Measurements from ENCODE around the gene RAP1B.

Gene RAP1B

DNA sequence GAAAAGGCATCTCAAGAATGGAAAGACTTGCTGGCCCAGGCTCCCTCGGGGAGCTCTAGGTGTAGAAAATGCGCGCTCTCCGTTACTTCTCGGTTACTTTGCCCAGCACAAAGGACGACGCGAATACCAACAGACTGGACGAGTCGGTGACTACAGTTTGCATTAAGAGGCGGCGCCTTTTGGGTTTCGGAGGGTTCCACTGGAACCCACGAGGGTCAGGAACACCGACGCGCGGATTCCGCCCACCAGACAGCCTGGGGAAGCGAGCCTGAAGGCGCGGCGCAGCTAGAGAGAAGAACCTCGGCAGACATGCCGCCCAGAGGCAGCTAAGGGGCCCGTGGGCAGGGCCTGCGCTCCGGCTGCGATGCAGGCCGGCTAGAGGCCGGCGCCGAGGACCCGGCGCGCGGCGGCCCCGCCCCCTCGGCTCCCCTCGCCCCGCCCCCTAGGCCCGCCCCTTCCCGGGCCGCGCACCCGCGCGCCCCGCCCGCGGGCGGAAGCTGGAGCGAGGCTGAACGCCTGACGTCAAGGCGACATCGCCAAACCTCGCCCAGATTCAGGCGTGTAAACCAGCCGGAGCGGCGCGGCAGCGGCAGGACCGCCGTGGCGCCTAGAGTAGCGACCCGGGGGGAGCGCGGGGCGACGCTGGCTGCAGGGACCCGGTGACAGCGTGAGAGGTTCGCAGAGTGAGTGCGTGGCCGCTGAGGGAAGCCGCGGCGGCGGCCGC lies at the start of gene RAP1B:
Gene RAP1B (plus strand): TSS at position 530 of the 724 bp plus-strand sequence. CDS start 37,826 bp downstream, outside the sequence.
- in situ Hi-C loops (cut with MboI; ENCODE audit: low sequenced_read_pairs) = no loop called here

DNA sequence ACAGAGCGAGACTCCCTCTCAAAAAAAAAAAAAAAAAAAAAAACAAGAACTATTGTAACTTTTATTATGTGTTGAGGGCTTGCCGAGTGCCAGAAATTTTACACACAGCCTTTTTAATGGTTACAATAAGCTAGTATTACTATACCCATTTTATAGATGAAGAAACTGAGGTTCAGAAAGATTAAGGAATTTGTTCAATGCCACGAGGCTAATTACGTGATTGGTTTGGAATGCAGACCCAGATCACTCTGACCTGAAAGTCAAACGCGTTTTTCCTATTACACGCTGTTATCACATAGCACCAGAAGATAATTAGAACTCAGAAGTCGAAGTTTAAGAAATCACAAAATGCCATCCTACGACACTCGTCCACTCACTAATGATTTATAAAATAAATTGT lies 48.9 kb upstream of the RAP1B start:
- in situ Hi-C loops (cut with MboI; ENCODE audit: low sequenced_read_pairs) = no loop called here

- in situ Hi-C loops (cut with MboI; ENCODE audit: low sequenced_read_pairs) = no loop called here
These were observed 46.5 kb upstream of the RAP1B start for GRCh38 chr12:68564166-68564565.

GRCh38 chr12:68565391-68565903 lies 45.3 kb upstream of the RAP1B start:
- in situ Hi-C loops (cut with MboI; ENCODE audit: low sequenced_read_pairs) = no loop called here

- in situ Hi-C loops (cut with MboI; ENCODE audit: low sequenced_read_pairs) = no loop called here
These were observed 41.7 kb upstream of the RAP1B start for GRCh38 chr12:68568922-68569569.

DNA sequence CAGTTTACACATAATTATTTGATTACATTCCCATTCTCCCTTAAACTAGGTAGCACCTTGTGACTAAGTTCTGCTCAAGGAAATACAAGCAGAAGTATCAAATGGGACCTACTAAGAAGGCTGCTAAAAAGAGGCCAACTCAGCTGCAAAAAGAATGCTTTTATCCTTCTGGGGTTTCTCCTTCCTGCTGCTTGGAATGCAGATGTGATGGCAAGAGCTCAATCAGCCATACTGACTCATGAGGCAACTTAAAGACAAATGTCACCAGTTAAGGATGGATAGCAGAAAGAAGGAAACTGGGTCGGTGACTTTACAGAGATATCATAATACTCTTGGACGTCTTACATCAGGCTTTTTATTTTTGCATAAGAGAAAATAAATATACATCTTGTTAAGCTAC lies 38.0 kb upstream of the RAP1B start:
- in situ Hi-C loops (cut with MboI; ENCODE audit: low sequenced_read_pairs) = no loop called here

DNA sequence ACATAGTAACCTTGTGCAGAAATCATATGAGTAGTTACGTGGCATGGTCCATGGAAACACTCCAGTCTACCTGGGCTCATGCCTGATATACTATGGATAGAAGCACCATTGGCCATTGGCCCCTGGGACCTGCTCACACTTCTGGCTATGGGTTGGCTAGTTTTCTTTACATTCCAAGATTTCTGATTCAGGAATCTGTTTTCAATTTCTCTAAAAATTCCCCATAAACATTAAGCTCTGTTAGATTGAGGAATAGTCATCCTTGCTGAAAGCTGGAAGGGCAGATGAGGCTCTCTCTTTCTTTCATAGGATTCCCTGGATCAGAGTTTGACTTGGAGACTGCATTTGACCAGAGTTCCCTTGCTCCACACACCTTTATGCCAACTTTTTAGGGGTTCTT lies 37.3 kb upstream of the RAP1B start:
- in situ Hi-C loops (cut with MboI; ENCODE audit: low sequenced_read_pairs) = no loop called here

- in situ Hi-C loops (cut with MboI; ENCODE audit: low sequenced_read_pairs) = no loop called here
These were observed 32.8 kb upstream of the RAP1B start for GRCh38 chr12:68577949-68578348.

DNA sequence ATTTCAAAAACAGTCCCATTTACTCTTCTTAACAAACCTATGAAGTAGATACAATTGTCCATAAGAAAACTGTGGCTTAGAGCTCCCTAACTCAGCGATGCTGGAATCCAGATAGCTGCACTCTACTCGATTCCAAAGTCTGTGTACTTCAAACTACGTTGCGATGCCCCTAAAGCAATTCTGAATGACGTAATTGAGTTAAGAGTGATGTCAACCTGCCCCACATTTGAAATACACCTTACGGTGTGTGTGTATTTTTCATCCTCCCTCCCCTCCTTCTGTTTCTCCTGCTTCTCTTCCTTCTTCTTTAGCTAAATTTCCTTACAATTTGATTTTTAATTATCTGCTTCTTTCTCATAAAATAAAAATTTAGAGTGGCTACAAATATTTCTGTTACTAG lies 31.9 kb upstream of the RAP1B start:
- in situ Hi-C loops (cut with MboI; ENCODE audit: low sequenced_read_pairs) = no loop called here

DNA sequence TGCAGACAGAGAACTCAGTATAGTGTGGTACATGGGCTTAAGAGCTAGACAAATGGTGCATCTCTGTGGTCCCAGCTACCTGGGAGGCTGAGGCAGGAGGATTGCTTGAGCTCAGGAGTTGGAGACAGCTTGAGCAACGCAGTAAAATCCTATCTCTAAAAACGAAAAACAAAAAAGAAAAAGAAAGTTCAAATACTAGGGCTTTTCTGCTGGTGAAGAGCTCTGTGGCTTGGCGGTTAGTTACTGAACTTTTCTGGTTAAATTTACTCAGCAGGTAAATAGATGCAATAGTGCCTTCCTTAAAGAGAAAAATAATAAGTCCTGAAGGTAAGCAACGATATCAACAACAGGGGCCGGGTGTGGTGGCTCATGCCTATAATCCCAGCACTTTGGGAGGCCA lies 31.4 kb upstream of the RAP1B start:
- in situ Hi-C loops (cut with MboI; ENCODE audit: low sequenced_read_pairs) = no loop called here

- in situ Hi-C loops (cut with MboI; ENCODE audit: low sequenced_read_pairs) = no loop called here
These were observed 29.8 kb upstream of the RAP1B start for GRCh38 chr12:68580911-68581310.

DNA sequence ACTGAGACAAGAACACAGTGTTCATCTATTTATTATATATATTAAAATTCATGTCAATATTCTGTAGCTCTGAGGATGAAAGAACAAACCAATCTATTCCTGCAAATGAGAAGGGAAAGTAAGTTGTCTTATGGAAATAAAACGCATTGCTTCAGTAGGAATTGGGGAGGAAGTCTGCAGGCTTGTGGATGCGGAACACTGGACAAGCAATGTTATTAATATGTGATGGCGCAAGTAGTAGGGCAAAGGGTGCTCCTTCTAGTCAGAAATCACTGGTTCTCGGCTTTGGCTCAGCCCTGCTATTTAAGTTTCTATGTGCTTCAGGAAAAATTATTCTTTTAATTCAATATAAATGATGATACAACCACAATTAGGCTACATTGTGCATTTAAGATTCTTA lies 28.8 kb upstream of the RAP1B start:
- in situ Hi-C loops (cut with MboI; ENCODE audit: low sequenced_read_pairs) = no loop called here

- in situ Hi-C loops (cut with MboI; ENCODE audit: low sequenced_read_pairs) = no loop called here
These were observed 24.7 kb upstream of the RAP1B start for GRCh38 chr12:68585966-68586365.

GRCh38 chr12:68587448-68587873 lies 23.2 kb upstream of the RAP1B start:
- in situ Hi-C loops (cut with MboI; ENCODE audit: low sequenced_read_pairs) = no loop called here

DNA sequence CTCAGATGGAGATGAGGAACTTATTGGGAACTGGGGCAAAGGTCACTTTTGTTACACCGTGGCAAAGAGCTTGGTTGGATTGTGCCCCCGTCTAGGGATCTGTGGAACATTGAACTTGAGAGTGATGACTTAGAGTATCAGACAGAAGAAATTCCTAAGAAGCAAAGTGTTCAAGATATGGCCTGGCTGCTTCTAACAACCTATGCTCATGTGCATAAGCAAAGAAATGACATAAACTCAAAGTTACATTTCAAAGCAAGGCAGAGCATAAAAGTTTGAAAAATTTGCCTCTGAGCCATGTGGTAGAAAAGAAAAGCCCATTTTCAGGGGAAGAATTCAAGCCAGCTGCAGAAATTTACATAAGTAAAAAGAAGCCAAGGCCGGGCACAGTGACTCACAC lies 21.5 kb upstream of the RAP1B start:
- in situ Hi-C loops (cut with MboI; ENCODE audit: low sequenced_read_pairs) = no loop called here

GRCh38 chr12:68591734-68592418 lies 18.8 kb upstream of the RAP1B start:
- in situ Hi-C loops (cut with MboI; ENCODE audit: low sequenced_read_pairs) = no loop called here

DNA sequence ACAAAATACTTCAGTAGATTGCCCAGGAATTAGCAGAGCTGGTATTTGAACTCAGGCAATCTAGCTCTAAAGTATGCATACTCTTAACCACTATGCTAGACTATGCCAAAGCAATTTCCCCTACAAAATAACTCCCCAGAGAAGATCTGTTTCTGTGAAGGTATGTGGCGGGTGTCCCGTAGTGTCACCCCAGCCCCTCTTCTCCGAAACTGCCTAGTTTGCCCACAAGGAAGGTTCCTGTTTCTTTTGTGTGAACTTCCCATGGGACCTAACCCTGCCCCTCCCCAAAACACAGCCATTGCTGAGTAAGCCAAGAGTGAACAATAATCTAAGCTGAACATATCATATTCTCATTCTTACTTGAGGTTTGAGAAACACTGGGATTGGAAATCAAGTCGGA lies 15.5 kb upstream of the RAP1B start:
- in situ Hi-C loops (cut with MboI; ENCODE audit: low sequenced_read_pairs) = no loop called here

GRCh38 chr12:68601767-68602166 lies 8.9 kb upstream of the RAP1B start:
- in situ Hi-C loops (cut with MboI; ENCODE audit: low sequenced_read_pairs) = loop anchor here (10.0 kb wide), 1 partner anchor 247 kb away; no protein-coding TSS in a partner anchor

DNA sequence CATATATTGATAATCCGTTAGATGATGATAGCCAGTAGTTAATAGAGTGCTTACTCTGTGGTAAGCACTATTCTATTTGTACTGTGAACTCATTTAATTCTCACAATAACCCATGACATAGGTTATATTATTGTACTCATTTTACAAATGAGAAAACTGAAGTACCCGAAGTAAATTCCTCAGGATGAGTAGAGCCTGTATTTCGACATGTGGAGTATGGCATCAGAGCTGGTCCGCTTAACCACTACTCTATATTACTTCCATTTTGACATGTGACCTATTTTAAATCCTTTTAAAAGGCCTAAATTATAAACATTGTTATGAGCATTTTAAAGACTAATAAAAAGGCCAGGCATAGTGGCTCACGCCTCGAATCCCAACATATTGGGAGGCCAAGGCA lies 8.0 kb upstream of the RAP1B start:
- in situ Hi-C loops (cut with MboI; ENCODE audit: low sequenced_read_pairs) = loop anchor here (10.0 kb wide), 1 partner anchor 248 kb away; no protein-coding TSS in a partner anchor

DNA sequence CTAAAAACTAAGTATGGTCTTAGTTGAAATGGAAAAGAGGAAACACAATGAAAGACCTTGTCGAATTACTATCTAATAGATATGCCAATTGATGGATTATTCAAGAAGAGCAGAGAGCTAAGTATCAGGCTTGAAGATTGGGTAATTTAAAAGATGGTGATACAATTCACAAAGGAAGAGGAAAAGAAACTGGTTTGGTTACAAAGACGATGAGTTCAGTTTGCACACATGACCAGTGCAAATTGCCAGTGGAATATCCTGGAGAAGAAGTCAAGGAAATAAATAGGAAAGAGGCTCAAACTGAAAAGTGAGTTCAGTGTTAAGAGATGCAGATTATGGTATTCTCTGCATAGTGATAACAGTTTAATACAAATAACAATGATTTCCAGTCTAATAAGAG lies 2.5 kb upstream of the RAP1B start:
- in situ Hi-C loops (cut with MboI; ENCODE audit: low sequenced_read_pairs) = loop anchor here (10.0 kb wide), 1 partner anchor 253 kb away; no protein-coding TSS in a partner anchor

- in situ Hi-C loops (cut with MboI; ENCODE audit: low sequenced_read_pairs) = loop anchor here (10.0 kb wide), 1 partner anchor 255 kb away; no protein-coding TSS in a partner anchor
These were observed 715 bp upstream of the RAP1B start for GRCh38 chr12:68609998-68610369.
